ENCODE data around the gene TOR1AIP2. TPM values are rescaled to one million over a fixed set of nuclear protein-coding genes. Genes with fewer than 3 reads are reported as not detected.

Gene TOR1AIP2
- total RNA-seq, 2 donors from 2014 or later, result 63.3 to 72.9 TPM

DNA sequence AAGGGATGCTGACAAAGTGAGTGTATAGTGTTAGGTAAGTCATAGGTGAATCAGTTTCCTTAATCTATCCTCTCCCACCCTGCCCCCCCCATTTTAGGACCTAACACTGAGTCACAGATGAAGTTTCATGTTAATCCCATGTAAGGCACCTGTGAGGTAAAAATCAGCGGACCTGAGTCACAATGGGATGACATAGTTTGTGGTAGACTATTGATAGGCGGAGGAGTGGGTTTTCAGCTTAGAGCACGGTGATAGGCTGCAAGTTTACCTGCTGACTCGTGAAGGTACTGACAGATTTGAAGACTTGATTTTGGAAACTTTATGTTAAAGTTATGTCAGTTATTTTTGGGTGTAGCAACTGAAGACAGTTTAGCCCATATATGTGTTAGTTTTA is 6.1 kb upstream of the TOR1AIP2 start:
- Mint-ChIP-seq H3K27me3 (no peaks in the 10 kb centered on the region), H3K4me1 (peaks cover 23% of the 10 kb centered on the region), H3K27ac (peak overlapping the region; percentile 100), H3K9me3 (no peaks in the 10 kb centered on the region), H3K36me3 (ENCODE audit: low read depth) (peaks cover 73% of the 10 kb centered on the region), H3K4me3 (peak overlapping the region; percentile 98)
- ATAC-seq (replicated peaks), result peak; percentile 69

DNA sequence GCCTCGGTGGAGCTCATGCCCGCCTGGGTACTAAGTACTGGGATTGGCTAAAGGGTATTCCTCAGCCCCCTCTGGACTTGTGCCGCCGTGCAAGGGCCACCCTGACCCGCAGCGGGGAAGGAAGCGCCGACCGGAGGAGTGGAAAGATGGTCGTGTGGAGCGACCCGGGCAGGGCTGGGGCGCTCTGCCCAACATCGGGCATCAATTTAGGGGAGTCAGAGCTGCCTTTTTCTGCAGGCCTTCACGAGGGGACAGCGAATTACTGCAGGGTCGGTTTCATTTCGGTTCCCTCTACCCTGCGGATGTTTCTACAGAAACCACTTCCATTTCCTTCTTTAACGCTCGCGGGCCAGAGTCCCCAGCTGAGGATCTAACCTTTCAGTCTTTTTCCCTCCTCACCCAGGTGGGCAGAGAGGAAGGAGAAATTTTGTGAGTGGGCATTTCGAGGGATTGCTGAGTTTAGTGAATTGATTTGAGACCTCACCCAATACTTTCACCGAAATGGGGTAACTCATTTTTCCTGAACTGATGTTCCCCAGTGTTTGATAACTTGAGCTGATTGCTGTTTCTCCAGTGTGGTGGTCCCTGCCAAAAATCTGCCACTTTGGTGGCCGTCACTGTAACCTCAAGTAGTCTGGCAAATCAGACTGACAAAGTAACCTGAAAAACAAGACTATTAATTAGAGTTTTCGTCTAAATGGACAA is 5.6 kb upstream of the TOR1AIP2 start:
- H3K27me3 Mint-ChIP-seq, result no peaks in the 10 kb centered on the region
- no peaks in the 10 kb centered on the region for H3K9me3 Mint-ChIP-seq
- H3K27ac Mint-ChIP-seq, result peak overlapping the region; percentile 100
- H3K4me3 Mint-ChIP-seq, result peak overlapping the region; percentile 98
- H3K4me1 Mint-ChIP-seq, result peaks cover 23% of the 10 kb centered on the region
- ATAC-seq (replicated peaks), result no peak
- peaks cover 68% of the 10 kb centered on the region for H3K36me3 Mint-ChIP-seq (ENCODE audit: low read depth)

DNA sequence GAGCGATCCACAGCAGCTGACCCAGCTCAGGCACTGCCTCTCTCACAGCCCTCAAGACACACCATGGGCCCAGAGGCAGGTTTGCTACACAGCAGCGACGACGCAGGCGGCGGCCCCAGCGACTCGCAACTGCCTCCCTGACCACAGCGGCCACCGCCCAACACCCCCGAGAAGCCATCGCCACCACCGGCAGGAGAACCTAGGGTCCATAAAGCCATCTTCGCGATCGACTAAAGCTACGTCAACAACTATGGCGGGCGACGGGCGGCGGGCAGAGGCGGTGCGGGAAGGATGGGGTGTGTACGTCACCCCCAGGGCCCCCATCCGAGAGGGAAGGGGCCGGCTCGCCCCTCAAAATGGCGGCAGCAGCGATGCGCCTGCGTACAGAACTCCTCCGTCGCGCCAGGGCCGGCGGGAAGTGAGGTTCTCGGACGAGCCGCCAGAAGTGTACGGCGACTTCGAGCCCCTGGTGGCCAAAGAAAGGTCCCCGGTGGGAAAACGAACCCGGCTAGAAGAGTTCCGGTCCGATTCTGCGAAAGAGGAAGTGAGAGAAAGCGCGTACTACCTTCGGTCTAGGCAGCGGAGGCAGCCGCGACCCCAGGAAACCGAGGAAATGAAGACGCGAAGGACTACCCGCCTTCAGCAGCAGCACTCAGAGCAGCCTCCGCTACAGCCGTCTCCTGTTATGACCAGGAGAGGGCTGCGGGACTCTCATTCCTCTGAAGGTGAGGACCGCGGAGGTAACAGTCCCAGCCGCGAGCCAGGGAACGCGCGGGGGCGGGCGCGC is 4.8 kb upstream of the TOR1AIP2 start, which contains the start of gene TOR1AIP1:
Gene TOR1AIP1 (plus strand): TSS at position 33 of the 787 bp plus-strand sequence. CDS start 218 bp downstream, at position 251.
- Mint-ChIP-seq H3K4me1 (peaks cover 27% of the 10 kb centered on the region), H3K27me3 (no peaks in the 10 kb centered on the region), H3K27ac (peak within 1 kb of the TSS; percentile 100), H3K36me3 (ENCODE audit: low read depth) (peaks cover 66% of the 10 kb centered on the region), H3K4me3 (peak within 1 kb of the TSS; percentile 98), H3K9me3 (no peaks in the 10 kb centered on the region)
- peak; percentile 77 for ATAC-seq (replicated peaks)

DNA sequence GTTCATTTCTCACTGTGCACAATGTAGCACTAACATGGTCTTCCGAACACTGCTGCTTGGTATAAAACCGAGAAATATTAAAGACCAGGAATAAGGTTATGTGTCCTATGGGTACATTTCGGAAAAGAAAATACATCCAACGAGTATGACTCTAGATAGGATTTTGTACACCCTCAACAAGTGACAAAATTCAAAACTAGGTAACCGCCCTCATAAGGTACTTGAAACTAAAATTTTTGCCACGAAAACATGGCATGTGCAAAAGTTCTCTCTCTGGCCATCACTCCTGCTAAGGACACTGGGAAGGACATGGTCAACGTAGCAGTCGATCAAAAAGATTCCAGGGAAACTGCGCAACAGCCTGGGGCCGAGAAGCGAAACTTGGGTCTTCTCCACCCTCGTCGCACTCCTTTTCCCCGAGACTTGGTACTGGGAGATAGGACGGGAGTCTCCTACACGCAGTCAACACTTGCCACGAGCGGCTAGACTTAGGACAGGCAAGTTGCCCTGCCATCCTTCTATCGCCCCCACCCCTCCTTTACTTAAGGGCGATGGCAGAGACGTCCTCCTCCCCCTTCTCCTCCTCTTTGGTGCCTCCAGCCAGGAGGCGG is 4.1 kb upstream of the TOR1AIP2 start:
- no peak for ATAC-seq (replicated peaks)
- Mint-ChIP-seq H3K9me3 (no peaks in the 10 kb centered on the region), H3K4me1 (peaks cover 27% of the 10 kb centered on the region), H3K4me3 (peak overlapping the region; percentile 98), H3K27ac (peak overlapping the region; percentile 100), H3K27me3 (no peaks in the 10 kb centered on the region), H3K36me3 (ENCODE audit: low read depth) (peaks cover 63% of the 10 kb centered on the region)

DNA sequence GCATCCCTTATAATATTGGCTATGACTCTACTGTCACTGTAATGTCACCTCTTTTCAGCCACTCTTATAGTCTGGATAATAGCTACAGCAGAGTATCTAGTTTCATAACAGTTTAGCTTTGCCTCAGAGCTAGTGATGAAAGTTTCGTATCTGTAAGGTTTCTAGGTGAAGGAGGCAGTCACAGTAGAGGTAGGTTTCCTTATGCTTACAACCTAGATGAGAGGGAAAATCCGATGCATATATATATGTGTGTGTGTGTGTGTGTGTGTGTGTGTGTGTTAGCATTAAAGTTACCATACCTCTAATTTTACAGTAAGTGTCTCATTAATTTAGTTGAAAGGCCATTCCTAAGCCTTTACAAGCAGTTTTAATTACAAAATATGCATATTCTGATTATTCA is 2.2 kb upstream of the TOR1AIP2 start:
- Mint-ChIP-seq H3K36me3 (ENCODE audit: low read depth) (peaks cover 63% of the 10 kb centered on the region), H3K27me3 (no peaks in the 10 kb centered on the region), H3K9me3 (no peaks in the 10 kb centered on the region), H3K4me1 (peaks cover 27% of the 10 kb centered on the region), H3K4me3 (peak overlapping the region; percentile 98), H3K27ac (no peak overlapping the region)
- no peak for ATAC-seq (replicated peaks)

DNA sequence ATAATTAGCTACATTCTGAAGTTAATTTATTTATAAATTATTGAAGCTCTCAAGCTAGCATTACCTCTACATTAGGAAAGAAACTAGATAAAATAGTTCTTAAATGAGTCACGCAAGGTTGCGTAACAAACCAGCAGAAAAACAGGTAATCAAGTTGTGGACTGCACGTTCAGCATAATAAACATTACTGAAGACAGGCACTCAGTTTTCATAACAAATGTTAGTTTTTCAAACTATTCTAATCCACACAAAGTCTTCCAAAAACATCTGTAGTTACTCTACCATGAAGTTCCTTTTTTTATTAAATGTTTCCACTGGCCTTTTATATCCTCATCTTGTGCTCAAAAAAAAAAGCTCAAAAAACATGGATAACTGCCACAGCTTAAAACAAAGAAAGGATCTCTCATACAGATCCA is 1.3 kb downstream of the TOR1AIP2 start:
- Mint-ChIP-seq H3K27me3 (no peaks in the 10 kb centered on the region), H3K27ac (peak overlapping the region; percentile 90), H3K4me3 (peak overlapping the region; percentile 96), H3K4me1 (peaks cover 33% of the 10 kb centered on the region), H3K9me3 (no peaks in the 10 kb centered on the region), H3K36me3 (ENCODE audit: low read depth) (peaks cover 63% of the 10 kb centered on the region)
- ATAC-seq (replicated peaks), result no peak

DNA sequence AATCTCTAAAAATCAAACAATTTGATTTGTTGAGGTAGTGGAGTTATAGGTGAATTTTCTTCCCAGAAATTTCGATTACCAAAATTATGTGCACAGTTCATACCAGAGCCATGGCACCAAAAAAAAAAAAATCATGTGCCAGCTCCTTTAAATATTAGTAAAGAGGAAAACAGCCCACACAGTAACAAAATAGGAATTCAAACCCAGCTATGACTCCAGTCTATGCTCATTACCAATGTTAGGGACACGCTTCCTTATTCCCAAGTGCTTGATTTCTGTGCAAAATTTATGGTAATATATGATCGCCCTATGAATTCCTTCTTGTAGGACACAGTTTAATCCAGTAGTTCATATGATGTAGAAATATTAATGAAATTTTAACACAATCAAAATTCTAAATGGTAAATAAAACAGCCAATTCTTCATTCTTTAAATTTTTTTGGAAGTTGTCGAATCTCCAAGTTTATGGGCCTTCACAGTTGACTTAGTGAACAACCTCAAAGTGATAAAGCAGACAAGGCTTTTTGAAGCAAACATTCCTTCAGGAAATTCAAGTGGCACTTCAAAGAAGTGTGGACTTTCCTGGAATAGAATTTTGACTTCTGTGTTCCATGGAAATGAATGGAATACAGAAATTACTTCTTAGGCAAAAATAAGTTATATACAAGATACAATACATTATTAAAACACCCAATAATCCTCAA is 1.9 kb downstream of the TOR1AIP2 start:
- H3K9me3 Mint-ChIP-seq, result no peaks in the 10 kb centered on the region
- H3K36me3 Mint-ChIP-seq (ENCODE audit: low read depth), result peaks cover 65% of the 10 kb centered on the region
- no peak overlapping the region for H3K27ac Mint-ChIP-seq
- no peaks in the 10 kb centered on the region for H3K27me3 Mint-ChIP-seq
- H3K4me3 Mint-ChIP-seq, result peak overlapping the region; percentile 96
- H3K4me1 Mint-ChIP-seq, result peaks cover 32% of the 10 kb centered on the region
- ATAC-seq (replicated peaks), result no peak

DNA sequence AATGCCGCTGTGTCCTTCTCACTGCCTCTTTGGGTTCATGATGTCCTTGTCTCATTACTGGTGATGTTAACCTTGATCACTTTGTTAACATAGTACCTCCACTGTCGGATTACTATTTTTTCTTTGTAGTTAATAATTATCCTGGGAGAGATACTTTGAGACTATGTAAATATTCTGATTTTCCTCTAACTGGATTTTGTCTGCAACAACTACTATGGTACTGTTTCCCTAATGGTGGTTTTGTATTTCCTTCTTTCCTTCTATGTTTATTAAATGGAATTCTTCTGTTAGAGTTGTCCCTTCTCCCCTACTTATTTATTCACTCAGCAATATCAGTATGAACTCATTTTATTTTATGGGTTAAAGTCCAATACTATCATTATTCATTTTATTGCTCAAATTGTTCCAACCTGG is 4.2 kb downstream of the TOR1AIP2 start:
- ATAC-seq (replicated peaks), result no peak
- H3K27me3 Mint-ChIP-seq, result no peaks in the 10 kb centered on the region
- no peak overlapping the region for H3K4me3 Mint-ChIP-seq
- no peaks in the 10 kb centered on the region for H3K9me3 Mint-ChIP-seq
- H3K27ac Mint-ChIP-seq, result peak overlapping the region; percentile 27
- H3K36me3 Mint-ChIP-seq (ENCODE audit: low read depth), result peaks cover 82% of the 10 kb centered on the region
- H3K4me1 Mint-ChIP-seq, result peaks cover 19% of the 10 kb centered on the region

DNA sequence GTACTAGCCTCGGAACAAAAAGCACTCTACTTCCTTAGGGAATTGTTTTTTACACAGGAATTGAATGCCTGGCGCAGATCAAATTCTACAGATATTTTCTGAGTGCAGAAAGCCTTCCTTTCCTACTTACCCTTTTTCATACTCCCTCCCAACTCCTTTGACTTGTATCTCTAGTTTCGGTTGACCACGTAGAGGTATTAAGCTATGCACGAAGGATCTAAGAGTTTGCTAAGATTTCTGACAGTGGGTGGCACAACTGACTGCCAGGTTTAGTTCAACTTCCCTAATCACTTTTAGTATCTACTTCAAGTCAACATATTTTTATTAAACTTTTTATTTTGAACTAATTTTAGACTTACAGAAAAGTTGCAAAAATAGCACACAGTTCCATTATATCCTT is 5.0 kb downstream of the TOR1AIP2 start:
- H3K4me3 Mint-ChIP-seq, result no peak overlapping the region
- no peaks in the 10 kb centered on the region for H3K27me3 Mint-ChIP-seq
- H3K4me1 Mint-ChIP-seq, result peaks cover 19% of the 10 kb centered on the region
- H3K27ac Mint-ChIP-seq, result no peak overlapping the region
- ATAC-seq (replicated peaks), result no peak
- H3K9me3 Mint-ChIP-seq, result no peaks in the 10 kb centered on the region
- H3K36me3 Mint-ChIP-seq (ENCODE audit: low read depth), result peaks cover 86% of the 10 kb centered on the region

DNA sequence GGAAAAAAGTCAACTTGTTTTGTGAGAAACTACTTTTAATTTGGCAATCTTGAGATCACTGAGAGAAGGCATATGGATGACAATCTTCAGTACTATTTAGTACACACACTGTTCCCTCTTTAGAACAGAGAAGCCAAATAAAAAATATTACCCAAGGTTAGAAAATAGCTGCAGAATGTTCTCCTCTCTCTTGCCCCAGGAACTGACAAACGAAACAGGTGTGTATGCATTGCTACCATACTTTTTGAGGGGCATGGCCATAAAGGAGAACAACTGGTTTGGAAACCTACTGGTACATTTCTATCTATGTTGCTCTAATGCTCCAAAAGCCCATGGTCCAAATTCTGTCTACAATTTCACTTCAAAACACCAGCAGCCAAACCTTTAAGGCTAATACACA is 5.7 kb downstream of the TOR1AIP2 start:
- no peak overlapping the region for H3K4me3 Mint-ChIP-seq
- no peak for ATAC-seq (replicated peaks)
- no peaks in the 10 kb centered on the region for H3K27me3 Mint-ChIP-seq

DNA sequence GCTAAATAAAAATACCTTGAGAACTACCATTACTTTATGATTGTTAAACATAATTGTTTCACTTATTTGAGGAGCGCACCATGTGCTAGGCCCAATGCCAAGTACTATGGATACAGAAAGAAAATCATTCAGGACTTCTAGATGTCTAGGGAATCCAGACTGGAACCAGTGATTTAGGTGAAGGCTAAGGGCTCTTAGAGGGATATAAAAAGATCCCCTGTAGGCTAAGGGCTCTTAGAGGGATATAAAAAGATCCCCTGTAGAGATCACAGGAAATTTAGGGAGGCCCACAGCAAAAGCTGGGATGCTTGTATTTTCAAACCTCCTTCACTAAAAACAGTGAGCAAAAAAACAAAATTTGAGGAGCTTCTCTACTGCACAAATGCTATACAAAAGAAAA is 6.7 kb downstream of the TOR1AIP2 start:
- no peak overlapping the region for H3K4me3 Mint-ChIP-seq

More for the DNA sequence above, 5.7 kb downstream of the TOR1AIP2 start:
- Mint-ChIP-seq H3K36me3 (ENCODE audit: low read depth) (peaks cover 89% of the 10 kb centered on the region), H3K4me1 (peaks cover 19% of the 10 kb centered on the region), H3K27ac (no peak overlapping the region), H3K9me3 (no peaks in the 10 kb centered on the region)

DNA sequence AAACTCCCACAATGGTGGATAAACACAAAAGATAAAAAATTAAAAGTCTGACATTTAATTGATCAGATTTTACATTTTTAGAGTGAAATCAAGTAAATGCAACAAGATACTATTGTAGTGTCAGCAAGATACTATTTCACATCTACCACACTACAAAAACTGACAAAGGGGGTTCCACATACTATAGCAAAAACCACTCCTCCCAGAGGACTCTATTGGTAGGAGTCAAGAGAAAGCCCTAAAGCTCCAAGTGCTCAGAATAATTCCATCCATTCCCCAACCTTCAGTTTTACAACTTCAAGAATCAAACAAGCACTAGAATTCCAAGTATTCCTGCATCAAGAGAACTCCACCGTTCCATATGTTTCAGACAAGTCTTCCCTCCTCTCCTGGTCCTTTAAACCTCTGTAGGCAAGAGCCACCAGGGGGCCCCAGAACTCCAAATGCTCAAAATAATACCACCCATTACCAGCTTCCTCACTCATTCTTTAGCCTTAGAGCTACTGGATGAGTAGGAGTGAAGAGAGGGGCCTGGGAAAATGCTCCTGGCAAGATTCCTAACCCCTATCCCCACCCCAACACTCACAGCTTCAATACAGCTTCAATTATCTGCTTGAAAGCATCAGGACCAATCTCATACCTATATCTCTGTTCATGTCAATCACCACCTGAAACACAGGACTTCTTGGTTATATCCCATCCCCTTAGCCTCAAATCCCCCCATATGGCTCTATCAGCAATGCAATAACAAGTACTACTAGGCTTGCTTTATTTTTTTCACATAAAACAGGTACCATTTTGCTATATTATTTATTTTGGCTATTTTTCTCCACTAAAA is 9.9 kb downstream of the TOR1AIP2 start:
- H3K27ac Mint-ChIP-seq, result peak overlapping the region; percentile 40
- H3K36me3 Mint-ChIP-seq (ENCODE audit: low read depth), result peaks cover 90% of the 10 kb centered on the region
- no peaks in the 10 kb centered on the region for H3K27me3 Mint-ChIP-seq
- peaks cover 9% of the 10 kb centered on the region for H3K4me1 Mint-ChIP-seq
- no peak overlapping the region for H3K4me3 Mint-ChIP-seq
- peak; percentile 56 for ATAC-seq (replicated peaks)
- H3K9me3 Mint-ChIP-seq, result no peaks in the 10 kb centered on the region

More for the DNA sequence above, 6.7 kb downstream of the TOR1AIP2 start:
- peaks cover 89% of the 10 kb centered on the region for H3K36me3 Mint-ChIP-seq (ENCODE audit: low read depth)
- H3K27ac Mint-ChIP-seq, result no peak overlapping the region
- H3K9me3 Mint-ChIP-seq, result no peaks in the 10 kb centered on the region
- no peaks in the 10 kb centered on the region for H3K27me3 Mint-ChIP-seq
- H3K4me1 Mint-ChIP-seq, result peaks cover 19% of the 10 kb centered on the region
- ATAC-seq (replicated peaks), result no peak

DNA sequence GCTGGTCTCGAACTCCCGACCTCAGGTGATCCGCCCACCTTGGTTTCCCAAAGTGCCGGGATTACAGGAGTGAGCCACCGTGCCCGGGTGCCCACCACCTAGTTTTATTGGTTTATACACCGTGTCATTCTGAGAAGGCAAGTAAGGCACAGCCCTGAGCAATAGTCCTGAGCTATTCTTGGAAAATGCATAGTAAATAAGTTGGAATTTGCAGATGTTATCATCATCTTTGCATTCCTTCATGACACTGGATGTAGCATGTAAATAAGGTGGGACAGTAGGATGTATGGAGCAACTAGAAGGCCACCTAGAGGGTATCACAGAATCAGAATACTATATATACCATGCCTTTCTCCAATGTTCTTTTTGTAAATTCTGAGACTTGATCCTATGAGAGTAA is 11.0 kb downstream of the TOR1AIP2 start:
- Mint-ChIP-seq H3K27me3 (no peaks in the 10 kb centered on the region), H3K4me3 (no peak overlapping the region), H3K27ac (no peak overlapping the region), H3K36me3 (ENCODE audit: low read depth) (peaks cover 91% of the 10 kb centered on the region), H3K4me1 (peaks cover 4% of the 10 kb centered on the region), H3K9me3 (no peaks in the 10 kb centered on the region)
- no peak for ATAC-seq (replicated peaks)
